HG03469 (cell line): ENCODE measurements around the gene IRX2.

Source experiments
- ATAC-seq: cut with Tn5 transposase; IDR thresholded peaks from one replicate; pipeline ENCODE4 v1.9.1; 2021; ENCODE audit warnings: mild to moderate bottlenecking, moderate library complexity, moderate number of reproducible peaks; ENCODE audit not compliant: unreplicated experiment

IRX2 gene

DNA sequence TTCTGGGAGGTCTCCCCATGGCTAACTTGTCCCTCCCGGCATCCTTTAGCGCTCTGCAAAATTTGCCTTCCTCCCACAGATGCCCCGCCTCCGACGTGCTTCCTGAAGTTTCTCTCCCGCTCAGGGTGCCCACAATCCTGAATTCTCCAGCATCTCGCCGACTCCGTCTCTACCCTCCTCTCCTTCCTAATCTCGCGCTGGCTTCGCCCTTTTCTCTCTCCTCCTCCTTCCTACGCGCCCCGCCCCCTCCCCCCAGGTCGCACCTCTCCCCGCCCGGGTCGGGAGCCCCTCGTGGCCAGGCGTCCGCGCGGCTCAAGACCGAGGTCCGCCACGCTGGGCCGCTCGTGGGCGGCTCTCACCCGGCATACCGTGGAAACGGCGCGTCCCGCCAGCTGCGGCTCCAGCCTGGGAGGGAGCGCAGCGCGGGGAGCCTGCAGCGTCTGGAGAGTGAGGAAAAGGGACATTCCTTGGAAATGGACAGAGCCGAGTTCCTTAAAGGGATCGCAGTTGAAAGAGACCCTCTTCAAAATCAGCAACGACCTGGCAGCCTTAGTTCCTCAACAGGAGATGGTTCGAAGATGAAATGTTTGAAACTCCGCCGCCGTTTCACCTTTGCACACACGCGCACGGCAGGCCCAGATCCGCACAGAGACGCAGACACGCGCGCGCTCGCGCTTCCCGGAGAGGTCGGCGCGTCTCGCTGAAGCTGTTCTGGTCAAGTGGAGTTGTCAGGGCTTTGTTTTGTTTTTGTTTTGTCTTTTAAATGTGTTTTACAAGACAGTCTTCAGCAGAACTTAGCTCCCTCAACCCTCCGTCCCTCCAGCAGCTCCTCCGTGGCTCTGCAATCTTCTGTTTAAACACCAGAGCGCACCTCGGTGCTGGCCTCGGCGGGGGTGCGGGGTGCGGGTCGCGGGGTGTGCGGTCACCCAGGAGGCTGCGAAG, 5.0 kb upstream of the IRX2 start:
- ATAC-seq = no peak

DNA sequence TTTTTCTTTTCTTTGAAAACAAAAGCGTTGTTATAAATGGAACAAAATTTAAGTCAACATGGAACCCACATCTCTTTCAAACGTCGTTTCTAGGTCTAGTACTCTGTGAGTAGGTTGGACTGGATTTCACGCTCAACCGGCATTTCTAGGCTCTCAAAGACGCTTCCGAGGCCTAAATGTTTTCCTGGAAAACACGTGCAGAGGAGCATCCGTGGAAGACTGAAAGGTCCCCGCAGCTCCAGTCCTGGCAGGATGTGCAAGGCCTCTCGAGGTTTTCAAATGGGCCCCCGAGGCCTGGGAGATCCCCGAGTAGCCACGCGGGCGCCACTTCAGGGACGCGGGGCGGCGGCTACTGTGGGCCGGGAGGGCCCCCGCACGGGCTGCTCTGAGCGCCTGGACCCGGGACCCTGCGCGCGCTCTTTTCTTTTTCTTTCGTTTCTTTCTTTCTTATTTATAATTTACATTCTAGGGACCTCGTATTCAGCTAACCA, 4.2 kb upstream of the IRX2 start:
- ATAC-seq = no peak

DNA sequence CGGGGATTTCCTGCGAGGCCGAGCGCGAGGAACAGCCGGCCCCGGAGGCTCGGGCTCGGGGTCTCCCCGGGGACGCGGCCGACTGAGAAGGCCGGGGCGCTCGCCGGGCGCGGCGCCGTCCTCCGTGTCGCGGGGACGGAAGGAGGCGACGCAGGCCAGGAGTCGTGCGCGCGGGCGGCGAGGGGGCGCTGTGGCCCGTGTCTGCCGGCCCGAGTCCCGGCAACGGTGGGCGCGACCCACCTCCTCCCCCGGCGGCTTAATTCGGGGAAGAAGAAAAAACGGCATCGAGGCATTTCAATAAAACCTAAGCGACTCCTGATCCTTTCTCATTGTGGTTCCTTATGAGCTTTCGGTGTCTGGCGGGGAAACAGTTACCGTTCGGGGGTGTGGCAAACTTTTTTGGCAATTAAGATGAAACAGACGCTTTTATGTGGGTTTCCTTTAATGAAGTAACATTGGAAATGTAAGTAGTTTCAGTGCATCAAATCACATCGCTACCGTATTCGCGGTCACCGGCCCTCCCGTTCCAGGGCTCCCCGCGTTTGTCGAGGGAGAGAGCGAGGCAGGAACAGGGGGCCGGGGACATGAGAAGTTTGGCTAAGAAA, 3.7 kb upstream of the IRX2 start:
- no peak for ATAC-seq

DNA sequence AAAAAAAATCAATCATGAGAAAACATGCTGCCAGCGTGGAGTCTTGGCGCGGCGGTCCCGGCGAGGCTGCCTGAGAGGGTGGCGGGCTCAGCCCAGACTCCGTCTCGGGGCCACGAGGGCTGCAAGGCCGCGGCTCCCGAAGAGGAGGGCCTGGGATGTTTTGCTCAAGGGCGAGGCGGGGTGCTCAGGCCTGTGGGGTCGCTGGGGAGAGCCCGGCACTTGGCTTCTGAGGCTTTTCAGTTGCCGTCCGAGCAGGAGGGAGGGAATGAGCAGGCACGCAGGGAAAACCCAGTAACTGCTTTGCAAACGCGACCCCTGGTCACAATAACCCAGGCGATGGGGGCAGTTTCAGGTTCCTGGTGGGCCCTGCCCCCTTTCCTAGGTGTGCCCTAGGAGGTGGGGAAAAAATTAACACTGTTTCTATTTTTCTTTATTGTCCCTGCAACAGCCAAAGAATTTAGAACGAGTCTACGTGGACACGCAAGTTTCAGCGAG, 3.2 kb upstream of the IRX2 start:
- ATAC-seq = no peak

DNA sequence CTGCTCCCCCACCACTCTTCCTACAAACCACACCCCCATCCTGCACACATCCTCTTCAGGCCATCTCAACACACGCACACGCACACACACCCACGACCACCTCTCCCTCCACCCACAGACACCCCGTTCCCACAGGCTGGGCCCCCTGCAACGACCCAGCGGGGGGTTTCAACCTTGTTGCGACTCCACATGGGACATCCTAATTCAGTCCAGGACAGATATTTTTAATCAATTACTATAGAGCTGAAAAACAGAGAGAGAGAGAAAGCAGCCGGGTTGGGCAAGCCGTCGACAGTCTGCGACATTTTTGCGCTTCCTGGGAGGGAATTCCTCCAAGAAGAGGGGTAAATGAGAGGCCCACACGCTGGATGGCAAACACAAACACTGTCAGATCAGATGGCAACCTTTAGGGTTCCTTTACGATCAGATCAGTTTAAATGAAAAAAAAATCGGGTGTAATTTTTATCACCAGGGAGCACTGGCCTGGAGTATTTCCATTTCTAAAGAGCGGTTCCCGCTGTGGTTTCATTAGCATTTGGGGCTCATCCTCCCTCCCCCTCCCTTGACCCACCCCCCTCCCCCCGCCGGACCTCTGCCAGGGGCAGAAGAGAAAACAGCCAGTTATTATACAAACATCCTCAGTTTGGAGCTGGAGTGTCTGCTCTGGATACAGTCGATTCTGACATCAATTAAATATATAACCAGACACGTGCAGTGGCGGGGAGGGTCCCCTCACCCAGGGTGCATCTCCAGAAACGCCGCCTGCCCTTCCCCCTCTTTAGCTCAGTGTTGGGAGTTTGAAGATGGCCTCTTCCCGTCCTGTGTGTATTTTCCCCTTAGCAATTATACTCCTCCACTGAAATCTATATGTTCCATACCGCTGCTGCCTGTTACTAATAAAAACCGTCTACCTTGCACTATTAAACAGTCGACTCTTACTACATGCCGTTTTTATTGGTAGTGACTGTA, 2.3 kb upstream of the IRX2 start:
- no peak for ATAC-seq

DNA sequence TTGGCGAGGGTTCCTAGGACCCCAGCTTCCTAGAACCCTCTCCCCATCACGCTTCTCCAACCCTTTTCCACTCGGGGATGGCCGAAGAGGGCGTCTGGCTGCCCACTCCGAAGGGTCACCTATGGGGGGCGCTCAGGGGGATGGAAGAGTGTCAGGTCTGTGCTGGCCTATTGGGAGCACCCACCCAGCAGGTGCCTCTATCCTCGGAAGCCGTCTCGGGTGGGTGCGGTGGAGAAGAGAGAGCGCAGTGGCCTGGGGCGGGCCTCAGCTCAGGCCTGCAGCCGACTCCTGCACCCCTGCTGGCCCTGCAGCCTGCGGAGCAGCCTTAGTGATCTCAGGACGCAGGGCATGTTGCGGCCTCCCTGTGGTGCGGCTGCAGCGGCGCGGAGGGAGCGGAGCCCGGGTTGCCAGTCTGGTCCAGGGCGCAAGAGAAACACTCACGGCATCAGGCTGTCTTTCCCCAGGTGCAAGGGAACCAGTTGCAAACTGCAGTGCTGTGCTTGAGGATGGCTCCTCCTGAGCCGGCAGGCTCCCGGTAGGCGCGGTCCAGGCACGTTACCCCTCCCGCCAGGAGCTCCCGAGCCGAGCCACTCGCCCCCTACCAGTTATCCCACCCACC, 1.5 kb upstream of the IRX2 start:
- ATAC-seq = no peak

DNA sequence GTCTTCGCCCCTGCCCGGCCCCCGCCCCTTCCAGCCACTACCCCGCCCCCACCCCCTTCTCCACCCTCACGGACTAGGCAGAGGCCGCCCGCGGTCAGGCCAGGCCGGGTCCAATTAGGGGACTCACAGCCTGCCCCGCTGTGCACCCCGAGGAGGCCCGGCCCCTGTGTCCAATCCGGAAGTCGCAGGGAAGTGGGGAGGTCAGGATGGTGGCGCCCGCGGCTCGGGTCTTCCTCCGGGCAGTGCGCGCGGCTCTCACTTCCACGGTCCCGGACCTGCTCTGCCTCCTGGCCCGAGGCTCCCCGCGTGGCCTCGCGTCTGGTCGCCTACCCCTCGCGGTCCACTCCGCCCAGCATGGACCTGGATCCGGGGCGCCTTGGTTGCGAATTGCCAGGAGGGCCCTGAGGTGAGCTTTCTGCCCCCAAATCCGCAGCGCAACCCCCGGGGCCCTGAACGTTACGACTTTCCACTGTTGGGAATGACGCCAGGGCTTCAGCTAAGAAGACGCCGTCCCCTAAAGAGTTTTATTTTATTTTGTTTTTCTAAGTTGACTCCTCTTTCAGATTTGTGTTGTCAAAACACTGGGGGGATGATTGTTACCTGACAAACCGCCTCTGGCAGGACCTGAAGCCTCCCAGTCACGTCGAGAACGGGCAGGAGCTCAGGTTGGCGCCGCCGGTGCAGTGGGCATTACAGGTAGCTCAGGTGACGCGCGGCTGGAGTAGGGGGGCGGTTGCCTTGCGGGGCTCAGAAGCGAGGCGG, 763 bp upstream of the IRX2 start:
- ATAC-seq = no peak

DNA sequence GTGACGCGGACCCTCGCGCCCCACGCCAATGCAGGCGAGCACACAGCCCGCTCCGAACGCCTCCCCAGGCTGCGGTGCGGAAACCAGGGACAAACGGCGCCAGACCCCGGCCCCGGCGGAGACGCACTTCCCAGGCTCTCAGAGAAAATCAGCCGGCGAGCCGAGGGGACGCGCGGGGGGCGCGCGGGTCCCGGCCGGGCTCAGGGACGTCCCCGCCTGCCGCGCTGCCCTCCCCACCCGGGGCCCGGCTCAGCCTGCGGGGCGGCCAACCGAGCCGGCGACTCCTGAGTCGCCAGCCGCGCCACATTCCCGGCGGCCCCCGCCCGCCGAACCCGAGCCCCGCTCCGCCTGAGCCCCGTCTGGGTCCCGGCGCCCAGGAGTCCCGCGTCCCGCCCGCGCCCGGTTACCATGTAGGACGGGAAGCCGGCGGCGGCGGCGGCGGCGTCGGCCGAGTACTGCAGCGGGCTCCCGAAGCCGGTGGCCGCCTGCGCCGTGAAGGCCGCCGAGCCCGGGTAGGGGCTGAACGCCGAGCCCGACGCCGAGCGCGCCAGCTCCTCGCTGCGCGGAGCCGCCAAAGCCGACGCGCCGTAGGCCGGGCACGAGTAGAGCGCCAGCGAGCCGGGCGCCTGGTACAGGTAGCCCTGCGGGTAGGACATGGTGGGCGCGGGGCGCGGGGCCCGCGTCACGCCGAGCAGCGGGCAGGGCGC, 566 bp downstream of the IRX2 start:
- no peak for ATAC-seq

DNA sequence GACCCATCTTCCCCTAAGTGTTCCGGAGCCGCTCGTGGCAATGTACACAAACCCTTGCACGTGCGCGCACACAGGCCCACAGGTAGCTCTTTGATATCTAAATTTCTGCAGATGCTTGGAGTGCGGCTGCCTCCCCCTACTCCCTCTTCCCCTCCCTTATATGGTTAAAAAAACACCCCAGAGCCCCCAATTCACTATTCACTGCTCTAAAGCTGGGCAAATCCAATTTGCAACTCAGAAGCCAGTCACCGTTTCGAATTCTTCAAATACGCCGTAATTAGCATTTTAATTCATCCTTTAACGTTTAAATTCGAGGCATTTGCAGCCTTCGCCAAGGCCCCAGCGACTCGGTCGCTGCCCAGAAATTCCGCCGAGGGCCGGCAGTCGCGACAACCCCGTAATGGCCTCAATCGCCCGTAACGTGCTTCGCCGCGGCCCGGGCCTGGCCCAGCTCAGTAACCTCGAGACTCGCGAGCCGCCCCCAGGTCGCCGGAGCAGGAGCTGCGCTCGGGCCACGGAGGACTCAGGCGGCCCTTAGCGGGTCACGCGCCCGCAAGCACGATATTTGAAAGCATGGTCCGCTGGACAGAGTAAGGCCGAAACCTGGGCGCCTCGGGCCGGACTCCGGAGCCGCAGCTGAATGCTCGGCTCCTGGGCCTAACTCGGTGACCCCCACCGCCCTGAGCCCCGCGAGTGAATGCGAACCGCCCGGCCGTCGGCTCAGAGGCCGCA, 1.3 kb downstream of the IRX2 start:
- no peak for ATAC-seq

DNA sequence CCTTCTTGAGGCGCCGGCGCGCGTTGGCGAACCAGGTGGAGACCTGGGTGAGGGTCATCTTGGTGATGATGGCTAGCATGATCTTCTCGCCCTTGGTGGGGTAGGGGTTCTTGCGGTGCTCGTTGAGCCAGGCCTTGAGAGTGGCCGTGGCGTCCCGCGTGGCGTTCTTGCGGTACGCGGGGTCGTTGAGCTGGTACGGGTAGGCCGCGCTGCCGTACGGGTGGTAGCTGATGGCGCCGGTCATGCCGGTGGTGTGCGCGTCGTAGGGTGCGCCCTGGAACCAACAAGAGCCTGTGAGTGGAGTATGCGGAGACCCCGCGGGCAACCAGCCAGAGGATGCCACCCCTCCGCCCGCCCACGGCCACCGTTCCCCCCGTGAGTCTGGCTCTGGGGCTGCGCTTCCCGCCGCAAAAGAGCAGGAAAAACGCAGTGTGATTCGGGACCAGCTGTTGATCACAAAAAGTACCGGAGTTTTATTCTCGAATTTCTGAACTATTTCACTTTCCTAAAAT, 1.9 kb downstream of the IRX2 start:
- no peak for ATAC-seq

DNA sequence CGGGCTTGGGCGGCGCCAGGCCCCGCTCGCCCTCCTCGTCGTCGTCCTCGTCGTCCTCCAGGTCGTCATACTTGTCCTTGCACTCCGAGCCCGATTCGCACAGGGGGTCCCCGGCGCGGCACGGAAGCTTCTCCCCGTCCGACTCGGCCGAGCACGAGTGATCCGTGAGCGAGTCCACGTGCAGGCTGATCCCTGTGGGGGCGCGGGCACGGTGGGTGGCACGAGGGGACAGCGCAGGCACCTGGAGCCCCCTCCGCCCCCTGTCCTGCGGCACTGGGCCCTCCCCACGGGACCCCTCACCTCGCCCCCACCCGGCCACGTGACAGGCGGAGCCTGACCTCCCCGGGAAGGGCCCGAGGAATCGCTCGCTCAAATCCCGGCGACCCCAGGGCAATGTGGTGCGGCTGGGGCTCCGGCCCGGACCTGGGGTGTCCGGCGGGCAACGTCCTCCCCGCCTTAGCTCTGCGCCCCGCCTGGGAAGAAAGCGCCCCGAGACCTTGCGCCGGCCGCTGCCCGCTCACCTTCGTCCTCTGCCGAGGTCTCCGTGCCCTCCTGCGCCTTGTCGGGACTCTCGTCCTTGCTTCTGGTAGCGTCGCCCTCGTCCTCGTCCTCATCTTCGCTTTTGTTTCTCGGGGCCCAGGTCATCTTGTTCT, 2.5 kb downstream of the IRX2 start:
- no peak for ATAC-seq

DNA sequence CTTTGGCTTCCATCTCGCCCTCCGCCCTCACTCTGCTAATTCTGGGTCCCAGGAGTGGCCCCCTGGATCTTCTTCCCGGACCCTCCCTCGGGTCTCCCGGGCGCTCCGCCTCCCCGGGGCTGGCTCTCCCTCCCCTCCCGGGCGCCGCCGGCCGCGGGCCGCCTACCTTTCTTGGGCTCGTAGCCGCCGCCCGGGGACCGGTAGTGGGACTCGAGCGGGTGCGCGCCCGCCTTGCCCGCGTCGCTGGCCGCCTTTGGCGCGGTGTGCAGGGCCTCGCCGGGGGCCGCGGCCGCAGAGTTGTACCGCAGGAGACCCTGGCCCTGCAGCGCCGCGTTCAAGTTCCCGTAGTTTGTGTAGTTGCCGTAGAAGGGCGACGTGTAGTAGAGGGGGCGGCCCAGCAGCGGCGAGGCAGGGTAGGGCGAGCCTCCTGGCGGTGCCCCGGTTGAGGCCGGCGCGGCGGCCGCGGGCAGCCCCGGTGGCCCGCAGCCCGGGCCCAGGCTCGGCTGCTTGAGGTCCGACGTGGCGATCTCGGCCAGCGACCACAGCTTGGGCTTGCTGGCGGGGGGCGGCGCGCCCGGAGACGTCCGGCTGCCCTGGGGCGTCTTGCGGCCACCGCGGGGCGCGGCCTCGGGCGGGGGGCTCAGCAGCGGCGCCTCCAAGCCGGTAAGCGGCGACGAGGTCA, 3.2 kb downstream of the IRX2 start:
- no peak for ATAC-seq

DNA sequence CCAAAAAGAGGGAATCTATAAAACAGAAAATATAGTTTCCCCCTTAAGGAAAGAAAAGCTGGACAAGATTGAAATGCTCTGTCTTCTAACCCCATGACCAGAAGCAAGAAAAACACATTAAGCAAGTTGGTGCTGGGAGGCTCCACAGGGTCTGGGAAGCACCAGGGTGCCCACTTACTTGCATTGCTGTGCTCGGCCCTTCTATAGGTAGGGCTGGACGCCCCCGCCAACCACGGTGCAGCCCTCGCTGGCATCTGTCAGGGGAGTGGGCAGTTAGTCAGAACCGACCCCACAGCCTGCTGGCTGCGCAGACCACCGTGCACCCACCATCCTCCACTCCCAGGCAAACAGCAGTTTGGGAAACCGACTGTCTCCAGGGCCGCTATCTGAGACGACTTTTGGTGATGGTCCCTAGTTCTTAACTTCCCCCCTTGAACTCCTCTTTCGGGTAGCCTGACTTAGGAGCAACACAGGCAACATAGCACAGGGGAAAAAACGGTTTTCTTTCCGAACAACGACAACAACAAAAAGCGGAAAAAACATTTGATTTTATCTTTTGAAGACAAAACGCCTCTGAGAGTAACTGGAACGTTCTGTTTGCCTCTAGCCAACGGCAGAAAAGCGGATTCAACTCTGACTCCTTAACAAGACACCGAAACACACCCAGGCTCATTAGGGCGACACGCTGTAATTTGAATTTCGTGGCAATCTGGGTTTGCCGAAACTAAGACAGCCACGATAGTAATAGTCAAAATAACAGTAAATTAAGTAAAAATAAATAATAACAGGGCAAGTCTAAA, 3.9 kb downstream of the IRX2 start:
- no peak for ATAC-seq

DNA sequence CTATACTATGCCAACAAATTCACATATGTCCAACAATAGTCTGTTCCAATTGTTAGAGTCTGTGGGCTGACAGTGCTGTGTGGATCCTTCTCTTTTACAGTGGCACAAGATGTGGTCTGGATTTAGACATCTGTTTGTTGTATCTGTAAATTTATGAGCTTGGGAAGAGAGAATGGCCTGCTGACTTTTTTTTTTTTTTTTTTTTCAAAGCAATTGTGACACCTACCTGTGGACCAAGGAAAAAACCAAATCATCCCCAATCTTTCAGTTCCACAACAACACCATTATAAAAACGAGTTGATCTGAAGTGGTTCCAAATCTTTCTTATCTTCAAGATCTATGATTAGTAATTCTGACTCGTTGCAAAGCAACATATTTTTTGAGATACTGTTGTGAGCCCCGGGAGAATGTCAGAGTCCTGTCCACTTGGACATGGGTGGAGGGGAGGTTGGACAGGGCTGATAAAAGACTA, 4.9 kb downstream of the IRX2 start:
- no peak for ATAC-seq

DNA sequence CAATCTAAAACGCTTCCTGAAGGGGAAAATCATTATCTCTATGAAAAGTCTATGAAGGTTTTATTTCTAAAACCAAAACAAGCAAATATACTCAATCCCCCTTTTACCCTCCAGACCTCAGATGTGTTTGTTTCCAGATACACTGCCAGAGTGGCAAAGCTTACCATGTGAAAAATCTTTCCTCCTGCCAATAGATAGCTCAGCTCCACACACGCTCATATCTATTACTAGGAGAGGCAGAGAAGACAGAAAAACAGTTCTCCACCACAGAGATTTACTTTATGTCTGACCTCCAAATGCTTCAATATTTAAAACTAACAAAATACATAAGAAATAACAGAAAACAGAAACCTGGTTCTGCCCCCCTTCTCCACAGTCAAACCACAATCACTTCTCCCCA, 7.0 kb downstream of the IRX2 start:
- ATAC-seq = no peak
